HCT116 (cell line): Measurements from ENCODE around the gene CABP2. TPM values are rescaled to one million over a fixed set of nuclear protein-coding genes. Genes with fewer than 3 reads are reported as not detected.
A peak's percentile ranks its signal among the peaks of the same experiment; 100 is the strongest.

Experiments
- ATAC-seq: fragments of 200-7000 bp; cut with Tn5 transposase; 2 replicates; pipeline ENCODE4 v1.9.1; 2020; ENCODE audit warnings: mild to moderate bottlenecking, moderate library complexity
- BruUV-seq: library from RNA; stranded (reverse); fragments of 400-500 nt; replicated peaks from 2 replicates; lab custom pipeline; 2021; lab: Mats Ljungman, UMichigan
- CTCF ChIA-PET: fragments of 300-600 bp; sonication (Branson Sonifier 250); formaldehyde crosslinking; loops from one replicate; lab custom pipeline; 2021; ENCODE audit warnings: antibody characterized with exemption; lab: Charles Lee
- POLR2A ChIA-PET: fragments of 300-600, 350-600 bp; sonication (Branson Sonifier 250); formaldehyde crosslinking; loops from one replicate; lab custom pipeline; 2021; ENCODE audit warnings: antibody characterized with exemption; lab: Charles Lee
- RAD21 ChIA-PET, 2 experiments: fragments of 300-600 bp; sonication (Branson Sonifier 250); formaldehyde crosslinking; loops; one replicate each; lab custom pipeline; 2023; ENCODE audit warnings: low total read pairs in 2 of 2; ENCODE audit not compliant: uncharacterized antibody in 2 of 2, unreplicated experiment in 2 of 2, low non-redundant PET in 1 of 2; lab: Charles Lee
- DNase-seq: peaks from one replicate; pipeline ENCODE4 v3.0.0-alpha.2; 2010; ENCODE audit warnings: low read depth, low spot score
- H2AFZ ChIP-seq: fragments of 200-600 bp; shearing (Covaris generic), sonication (generic); 2 replicates; pipeline ENCODE4 v1.6.1; 2017; ENCODE audit warnings: low read depth, mixed run types, mixed read lengths, antibody characterized with exemption, low read length; ENCODE audit not compliant: poor library complexity, severe bottlenecking
- H3K27ac ChIP-seq: 2 replicates; pipeline ENCODE4 v1.5.1; 2012; ENCODE audit warnings: low read depth, low read length
- H3K27me3 ChIP-seq: fragments of 200-600 bp; sonication (generic); 2 replicates; pipeline ENCODE4 v1.6.1; 2016; ENCODE audit warnings: mixed run types, low read length, mixed read lengths; ENCODE audit not compliant: insufficient read depth
- H3K36me3 ChIP-seq, 2 experiments: fragments of 200-500 bp in 1 of 2; fragments of 200-600 bp in 1 of 2; sonication (Bioruptor generic) in 1 of 2; sonication (generic) in 1 of 2; 2 replicates each; pipeline versions ENCODE4 v1.5.1 to v1.6.1; 2014 to 2016; ENCODE audit warnings: low read length in 2 of 2, inconsistent platforms in 1 of 2, mixed read lengths in 1 of 2, mixed run types in 1 of 2; ENCODE audit not compliant: insufficient read depth in 2 of 2, control insufficient read depth in 1 of 2
- H3K4me1 ChIP-seq, 2 experiments: fragments of 200-600 bp in 1 of 2; sonication (generic) in 1 of 2; 2 replicates each; pipeline versions ENCODE4 v1.5.1 to v1.6.1; 2012 to 2017; ENCODE audit warnings: low read length in 2 of 2, inconsistent platforms in 1 of 2, mild to moderate bottlenecking in 1 of 2, mixed read lengths in 1 of 2, mixed run types in 1 of 2, moderate library complexity in 1 of 2; ENCODE audit not compliant: insufficient read depth in 2 of 2, control insufficient read depth in 1 of 2
- H3K4me2 ChIP-seq: fragments of 200-600 bp; sonication (generic); 2 replicates; pipeline ENCODE4 v1.6.1; 2017; ENCODE audit warnings: mixed run types, low read length, mixed read lengths
- H3K4me3 ChIP-seq, 2 experiments: fragments of 200-600 bp in 1 of 2; sonication (generic) in 1 of 2; replicated peaks in 1 of 2; 2 replicates each; pipeline ENCODE4 v1.5.1; 2011 to 2016; ENCODE audit warnings: low read length in 2 of 2, control low read depth in 1 of 2, low read depth in 1 of 2, mild to moderate bottlenecking in 1 of 2, mixed read lengths in 1 of 2, mixed run types in 1 of 2
- H3K79me2 ChIP-seq: fragments of 200-600 bp; sonication (generic); 2 replicates; pipeline ENCODE4 v1.6.1; 2017; ENCODE audit warnings: mild to moderate bottlenecking, mixed run types, low read length, moderate library complexity, mixed read lengths; ENCODE audit not compliant: insufficient read depth
- H3K9ac ChIP-seq: fragments of 200-600 bp; sonication (generic); 2 replicates; pipeline ENCODE4 v1.6.1; 2016; ENCODE audit warnings: low read length, mixed read lengths
- H3K9me2 ChIP-seq: fragments of 200-600 bp; sonication (generic), shearing (Covaris generic); 2 replicates; pipeline ENCODE4 v1.6.1; 2017; ENCODE audit warnings: mixed run types, mild to moderate bottlenecking, moderate library complexity; ENCODE audit not compliant: insufficient read depth
- H3K9me3 ChIP-seq, 2 experiments: fragments of 200-500 bp in 1 of 2; fragments of 200-600 bp in 1 of 2; sonication (Bioruptor generic) in 1 of 2; sonication (generic) in 1 of 2; 2 replicates each; pipeline ENCODE4 v1.6.1; 2014 to 2017; ENCODE audit warnings: low read length in 2 of 2, mixed read lengths in 2 of 2, inconsistent platforms in 1 of 2, low read depth in 1 of 2, mild to moderate bottlenecking in 1 of 2, mixed run types in 1 of 2, moderate library complexity in 1 of 2; ENCODE audit not compliant: control insufficient read depth in 1 of 2, insufficient read depth in 1 of 2
- H4K20me1 ChIP-seq: fragments of 200-600 bp; sonication (generic), shearing (Covaris generic); 2 replicates; pipeline ENCODE4 v1.6.1; 2017; ENCODE audit warnings: mixed run types, mild to moderate bottlenecking, moderate library complexity; ENCODE audit not compliant: insufficient read depth
- ELF1 ChIP-seq: IDR thresholded peaks from 2 replicates; pipeline ENCODE4 v1.6.1; 2012; ENCODE audit warnings: low read depth, borderline replicate concordance
- FOSL1 ChIP-seq: IDR thresholded peaks from 2 replicates; pipeline ENCODE4 v1.6.1; 2012; ENCODE audit warnings: low read depth
- JUND ChIP-seq: IDR thresholded peaks from 2 replicates; pipeline ENCODE4 v1.6.1; 2012
- TCF7L2 ChIP-seq: IDR thresholded peaks from 2 replicates; pipeline ENCODE4 v1.7.0; 2011; ENCODE audit warnings: borderline replicate concordance, inconsistent platforms; ENCODE audit not compliant: insufficient read depth, insufficient read length; ENCODE audit errors: extremely low read depth
- YY1 ChIP-seq: IDR thresholded peaks from 2 replicates; pipeline ENCODE4 v1.6.1; 2011; ENCODE audit warnings: low read length, low read depth, moderate library complexity, mild to moderate bottlenecking; ENCODE audit not compliant: insufficient replicate concordance; ENCODE audit errors: extremely low read depth
- ZBTB33 ChIP-seq: IDR thresholded peaks from 2 replicates; pipeline ENCODE4 v1.6.1; 2011; ENCODE audit warnings: mild to moderate bottlenecking, low read length, moderate library complexity; ENCODE audit not compliant: insufficient replicate concordance; ENCODE audit errors: extremely low read depth
- intact Hi-C: fragments of 100-400 bp; cut with micrococcal nuclease; formaldehyde crosslinking; loops from 2 replicates; pipeline ENCODE4 v1.10.0; 2022
- total RNA-seq: library from RNA; stranded (reverse); gene quantifications from one replicate; pipeline ENCODE4 v1.2.1, GENCODE V29; 2021; ENCODE audit not compliant: unreplicated experiment

The CABP2 gene
- total RNA-seq, 1 experiment from 2014 or later: not detected

- Histone ChIP-seq H3K79me2 (peaks cover 29% of the 10 kb centered on the region), H2AFZ (no peak overlapping the region), H3K4me1 (peaks cover 28 to 35% of the 10 kb centered on the region in 2 experiments), H3K27ac (peak overlapping the region; percentile 93)
- ATAC-seq (no peak), DNase-seq (no peak)
- POLR2A ChIA-PET: no interaction called here
- no peak for TF ChIP-seq FOSL1
- TF ChIP-seq, all 23 proteins: peak for 0
- intact Hi-C loops: no loop called here
- no peaks in the 10 kb centered on the region for H3K9me3 ChIP-seq
- ChIA-PET RAD21 (no interaction called here), CTCF (no interaction called here)
- H3K27me3 ChIP-seq: no peaks in the 10 kb centered on the region
- peaks cover 8 to 10% of the 10 kb centered on the region in 2 experiments; a peak in 3 of 4 replicates for H3K36me3 ChIP-seq
- H3K4me3 ChIP-seq: peak overlapping the region; percentile 91 to 98
- H3K9me2 ChIP-seq: no peaks in the 10 kb centered on the region
- BruUV-seq: no TSS peak
- H3K9ac ChIP-seq: peak overlapping the region; percentile 95
- peak overlapping the region; percentile 88 for H3K4me2 ChIP-seq
- no peaks in the 10 kb centered on the region for H4K20me1 ChIP-seq
Observed at GRCh38 chr11:67503119-67504004, 19.9 kb downstream of the CABP2 start.

GRCh38 chr11:67502328-67502979 is 20.8 kb downstream of the CABP2 start:
- Histone ChIP-seq H4K20me1 (no peaks in the 10 kb centered on the region), H3K9ac (no peak overlapping the region), H3K9me2 (no peaks in the 10 kb centered on the region), H3K79me2 (peaks cover 29% of the 10 kb centered on the region), H3K4me2 (no peak overlapping the region), H3K36me3 (peaks cover 8 to 10% of the 10 kb centered on the region in 2 experiments; a peak in 3 of 4 replicates), H3K27ac (no peak overlapping the region), H2AFZ (no peak overlapping the region), H3K9me3 (no peaks in the 10 kb centered on the region), H3K27me3 (no peaks in the 10 kb centered on the region), H3K4me3 (no peak overlapping the region), H3K4me1 (peaks cover 28 to 31% of the 10 kb centered on the region in 2 experiments)
- TF ChIP-seq JUND (no peak), FOSL1 (no peak), ZBTB33 (no peak), ELF1 (no peak), TCF7L2 (no peak), YY1 (no peak)
- intact Hi-C loops: no loop called here
- no TSS peak for BruUV-seq
- ChIA-PET RAD21 (no interaction called here), POLR2A (no interaction called here), CTCF (no interaction called here)
- no peak for DNase-seq
- ATAC-seq: no peak
